Astrocyte (in vitro differentiated cells and primary cell): ENCODE measurements around the gene ANGPTL8.

Experiments used
- CTCF ChIP-seq: IDR thresholded peaks from 2 replicates; pipeline ENCODE4 v1.5.1; 2011; ENCODE audit warnings: low read depth, mild to moderate bottlenecking, inconsistent platforms, low read length, moderate library complexity; ENCODE audit not compliant: insufficient read depth
- EZH2 ChIP-seq: IDR thresholded peaks from 2 replicates; pipeline ENCODE4 v1.6.1; 2012; ENCODE audit warnings: mild to moderate bottlenecking, low read length, inconsistent platforms; ENCODE audit not compliant: insufficient read depth

GRCh38 chr19:11223200-11223599, 16.2 kb upstream of the ANGPTL8 start:
- TF ChIP-seq EZH2 (no peak), CTCF (no peak)
